Vagina (tissue), 2 donors: ENCODE data around the gene ZNF664. TPM values are rescaled to one million over a fixed set of nuclear protein-coding genes. Genes with fewer than 3 reads are reported as not detected.

Experiments
- DNase-seq, 2 donors: peaks; one replicate each; pipeline ENCODE4 v3.0.0-alpha.2; 2017; ENCODE audit errors: extremely low spot score in 2 of 2
- H3K27ac ChIP-seq: fragments of 200-600 bp; sonication (generic); one replicate; pipeline ENCODE4 v1.5.1; 2019
- H3K27me3 ChIP-seq: fragments of 200-600 bp; sonication (generic); one replicate; pipeline ENCODE4 v1.5.1; 2019
- H3K36me3 ChIP-seq, 2 donors: fragments of 200-600 bp; sonication (generic); one replicate each; pipeline ENCODE4 v1.5.1; 2017 to 2019
- H3K4me1 ChIP-seq: fragments of 200-600 bp; sonication (generic); one replicate; pipeline ENCODE4 v1.5.1; 2019
- H3K4me3 ChIP-seq, 2 donors: fragments of 200-600 bp; sonication (generic); 1 replicate in 1 of 2; 2 replicates in 1 of 2; pipeline ENCODE4 v1.5.1; 2016 to 2019
- H3K9me3 ChIP-seq: fragments of 200-600 bp; sonication (generic); one replicate; pipeline ENCODE4 v1.5.1; 2019
- CTCF ChIP-seq, 3 experiments: fragments of 450-650 bp in 2 of 3; fragments of 200-600 bp in 1 of 3; sonication (generic) in 1 of 3; IDR thresholded peaks; one replicate each; pipeline ENCODE4 v1.5.1; 2017 to 2019; ENCODE audit warnings: antibody characterized with exemption in 3 of 3, mild to moderate bottlenecking in 2 of 3, moderate library complexity in 2 of 3
- POLR2A ChIP-seq, 2 donors: fragments of 450-650 bp; IDR thresholded peaks; one replicate each; pipeline ENCODE4 v1.6.1; 2017; ENCODE audit warnings: antibody characterized with exemption in 2 of 2, mild to moderate bottlenecking in 2 of 2, moderate library complexity in 2 of 2
- POLR2AphosphoS5 ChIP-seq, 2 donors: sonication (generic); formaldehyde crosslinking; IDR thresholded peaks; one replicate each; pipeline ENCODE4 v1.9.0; 2017; ENCODE audit warnings: antibody characterized with exemption in 2 of 2, mild to moderate bottlenecking in 2 of 2, low read depth in 1 of 2; ENCODE audit not compliant: insufficient read depth in 1 of 2
- intact Hi-C: fragments of 100-400 bp; cut with DNase I; formaldehyde crosslinking; loops from one replicate; pipeline ENCODE4 v1.15.1; 2023
- total RNA-seq: library from RNA; depleted of rRNA; stranded (reverse); fragments of >200 nt; gene quantifications from one replicate; pipeline ENCODE4 v1.2.3, GENCODE V29; 2016

Gene ZNF664
- total RNA-seq, 1 donor from 2014 or later, result 40.5 TPM

- Histone ChIP-seq H3K4me1 (no peaks in the 10 kb centered on the region), H3K36me3 (peaks cover 0 to 19% of the 10 kb centered on the region in 2 donors), H3K27ac (no peak overlapping the region), H3K9me3 (no peaks in the 10 kb centered on the region), H3K27me3 (no peaks in the 10 kb centered on the region), H3K4me3 (no peak overlapping the region)
- intact Hi-C loops, result no loop called here
- TF ChIP-seq POLR2AphosphoS5 (IDR thresholded peaks at IDR 0.05; ENCODE audit: insufficient read depth in 1 of 2, low read depth in 1 of 2), result no peak
- TF ChIP-seq POLR2A (IDR thresholded peaks at IDR 0.05), result no peak
- TF ChIP-seq CTCF (IDR thresholded peaks at IDR 0.05), result no peak
- no peak for DNase-seq
Measured at GRCh38 chr12:123934829-123935228, 38.2 kb upstream of the ZNF664 start.

DNA sequence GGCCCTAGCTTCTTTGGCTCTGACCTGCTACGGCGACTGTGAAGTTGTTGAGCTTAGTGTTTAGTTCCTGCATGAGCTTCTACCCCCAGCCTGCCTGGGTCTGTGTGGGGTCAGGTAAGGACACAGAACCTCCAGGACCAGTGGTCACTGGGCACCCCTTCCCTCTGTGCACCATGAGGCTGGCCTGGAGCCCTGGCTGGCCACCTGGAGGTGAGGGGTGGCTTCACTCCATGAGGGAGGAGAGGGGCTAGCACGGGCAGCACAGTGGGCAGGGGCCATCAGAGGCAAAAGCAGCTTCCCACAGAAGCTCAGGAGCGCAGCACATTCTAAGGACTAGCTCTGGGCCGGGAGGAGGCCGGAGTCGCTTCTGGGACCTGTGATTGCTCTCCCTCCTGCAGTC, 37.1 kb upstream of the ZNF664 start:
- H3K36me3 ChIP-seq, result peaks cover 0 to 26% of the 10 kb centered on the region in 2 donors
- intact Hi-C loops, result no loop called here
- H3K4me1 ChIP-seq, result no peaks in the 10 kb centered on the region
- H3K27ac ChIP-seq, result no peak overlapping the region
- H3K27me3 ChIP-seq, result no peaks in the 10 kb centered on the region
- H3K4me3 ChIP-seq, result no peak overlapping the region
- no peak for DNase-seq
- TF ChIP-seq POLR2AphosphoS5 (IDR thresholded peaks at IDR 0.05; ENCODE audit: insufficient read depth in 1 of 2, low read depth in 1 of 2) (no peak), POLR2A (IDR thresholded peaks at IDR 0.05) (no peak), CTCF (IDR thresholded peaks at IDR 0.05) (no peak)
- H3K9me3 ChIP-seq, result no peaks in the 10 kb centered on the region

DNA sequence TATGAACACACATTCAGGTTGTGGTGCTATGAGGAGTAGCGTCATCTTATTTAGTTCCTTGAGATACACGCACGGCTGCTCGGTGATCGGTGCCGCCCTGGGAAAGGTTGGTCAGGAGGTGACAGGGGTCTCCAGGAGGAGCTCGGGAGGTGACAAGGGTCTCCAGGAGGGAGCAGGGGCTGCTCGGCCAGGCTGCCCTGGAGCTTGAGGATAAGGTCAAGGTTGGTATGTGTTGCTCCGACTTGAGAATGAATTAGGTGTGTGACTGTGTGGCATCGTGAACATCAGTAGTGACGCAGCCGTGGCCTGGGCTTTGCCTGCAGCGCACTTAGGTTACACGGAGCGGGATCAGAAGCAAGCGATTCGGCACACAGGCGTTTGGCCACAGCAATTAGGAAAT, 36.5 kb upstream of the ZNF664 start:
- Histone ChIP-seq H3K4me1 (no peaks in the 10 kb centered on the region), H3K4me3 (no peak overlapping the region), H3K9me3 (no peaks in the 10 kb centered on the region), H3K27me3 (no peaks in the 10 kb centered on the region), H3K27ac (no peak overlapping the region), H3K36me3 (peaks cover 0 to 31% of the 10 kb centered on the region in 2 donors)
- TF ChIP-seq CTCF (IDR thresholded peaks at IDR 0.05) (no peak), POLR2AphosphoS5 (IDR thresholded peaks at IDR 0.05; ENCODE audit: insufficient read depth in 1 of 2, low read depth in 1 of 2) (no peak), POLR2A (IDR thresholded peaks at IDR 0.05) (no peak)
- intact Hi-C loops, result no loop called here
- no peak for DNase-seq

DNA sequence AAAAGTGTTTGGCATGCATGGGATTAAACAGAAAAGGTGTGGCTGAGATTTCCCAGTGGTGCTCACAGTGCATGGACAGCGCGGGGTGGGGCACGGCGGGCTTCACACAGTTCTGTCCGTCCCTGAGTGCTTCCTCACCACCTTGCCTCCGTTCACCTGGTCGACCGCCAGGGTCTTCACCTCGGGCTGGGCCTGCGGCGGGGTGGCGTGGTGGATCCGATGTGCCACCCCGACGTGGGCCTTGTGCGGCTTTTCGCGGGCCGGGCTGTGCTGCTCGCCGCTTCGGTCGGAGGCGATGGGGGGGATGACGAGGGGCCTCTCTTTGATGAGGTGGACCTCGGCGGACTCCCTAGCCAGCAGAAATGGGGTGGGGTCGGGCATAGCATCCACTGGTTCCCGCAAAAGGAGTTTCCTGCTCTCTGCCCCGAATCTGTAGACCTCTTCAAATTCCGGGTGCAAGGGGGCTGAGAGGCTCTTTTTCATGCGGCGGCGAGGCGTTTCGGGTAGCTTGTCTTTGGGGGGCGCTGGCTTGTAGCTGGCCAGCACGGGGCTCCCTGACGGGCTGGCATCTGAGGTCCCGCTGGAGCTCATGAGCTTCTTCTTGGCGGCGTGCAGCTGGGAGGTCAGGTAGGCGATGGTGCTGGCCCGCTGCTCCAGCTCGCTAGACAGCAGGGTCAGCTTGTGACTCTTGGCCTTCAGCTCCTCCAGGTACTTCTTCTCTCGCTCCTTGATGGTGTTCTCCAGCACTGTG, 35.9 kb upstream of the ZNF664 start:
- peaks cover 0 to 37% of the 10 kb centered on the region in 2 donors for H3K36me3 ChIP-seq
- H3K27ac ChIP-seq, result no peak overlapping the region
- intact Hi-C loops, result no loop called here

More for the DNA sequence above, 35.9 kb upstream of the ZNF664 start:
- Histone ChIP-seq H3K9me3 (no peaks in the 10 kb centered on the region), H3K4me3 (no peak overlapping the region), H3K27me3 (no peaks in the 10 kb centered on the region), H3K4me1 (no peaks in the 10 kb centered on the region)
- no peak for DNase-seq
- TF ChIP-seq CTCF (IDR thresholded peaks at IDR 0.05), result no peak
- TF ChIP-seq POLR2A (IDR thresholded peaks at IDR 0.05), result no peak
- no peak for TF ChIP-seq POLR2AphosphoS5 (IDR thresholded peaks at IDR 0.05; ENCODE audit: insufficient read depth in 1 of 2, low read depth in 1 of 2)
